ENCODE data around the gene HES4.

The HES4 gene

DNA sequence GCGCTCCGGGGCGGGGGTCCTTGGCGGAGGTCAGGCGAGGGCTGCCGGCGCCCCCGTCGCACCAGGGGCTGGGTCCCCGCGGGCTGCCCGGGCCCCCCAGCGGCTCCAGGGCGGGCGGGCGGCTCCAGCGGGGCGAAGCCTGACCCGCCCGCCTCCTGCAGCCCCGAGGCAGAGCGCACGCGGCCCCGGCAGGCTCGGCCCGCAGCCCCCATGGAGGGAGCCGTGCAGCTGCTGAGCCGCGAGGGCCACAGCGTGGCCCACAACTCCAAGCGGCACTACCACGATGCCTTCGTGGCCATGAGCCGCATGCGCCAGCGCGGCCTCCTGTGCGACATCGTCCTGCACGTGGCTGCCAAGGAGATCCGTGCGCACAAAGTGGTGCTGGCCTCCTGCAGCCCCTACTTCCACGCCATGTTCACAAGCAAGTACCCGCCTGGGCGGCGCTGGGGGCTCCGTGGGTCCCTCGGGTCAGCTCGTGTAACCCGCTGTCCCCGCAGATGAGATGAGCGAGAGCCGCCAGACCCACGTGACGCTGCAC is 38.7 kb downstream of the HES4 start:
- H3K27ac ChIP-seq (ENCODE audit: extremely low read depth, low read depth, low read length): peak overlapping the region; percentile 64; the same call in 1 of the 2 replicates
- peaks cover under 1% of the 10 kb centered on the region; the same call in 1 of the 2 replicates for H3K4me1 ChIP-seq (ENCODE audit: control insufficient read depth, insufficient read depth, low read length)
- POLR2A ChIA-PET: interaction anchor here (1.5 kb wide), 1 partner anchor 36 kb away, joined by 5 read pairs; no protein-coding TSS in a partner anchor
- H3K9me3 ChIP-seq (ENCODE audit: control insufficient read depth, insufficient read depth, low read depth, low read length): no peaks in the 10 kb centered on the region
- CTCF ChIA-PET: interaction anchor here (0.8 to 1.3 kb wide), 2 partner anchors 55 to 104 kb away, joined by 5 to 6 read pairs; no protein-coding TSS in a partner anchor
- H3K4me3 ChIP-seq (ENCODE audit: low read depth, low read length): peak overlapping the region; percentile 57
- peaks cover 3 to 53% of the 10 kb centered on the region in 2 experiments; a peak in 2 of 3 replicates for H3K36me3 ChIP-seq (ENCODE audit: control insufficient read depth in 2 of 2, insufficient read depth in 1 of 2, low read length in 2 of 2)
- TF ChIP-seq OVOL3 (tag by site-specific recombination; IDR thresholded peaks at IDR 0.05): no peak
- TF ChIP-seq WT1 (tag by site-specific recombination; IDR thresholded peaks at IDR 0.05): no peak
- TF ChIP-seq ZNF596 (tag by site-specific recombination; IDR thresholded peaks at IDR 0.05): no peak
- TF ChIP-seq, protein P1, sequence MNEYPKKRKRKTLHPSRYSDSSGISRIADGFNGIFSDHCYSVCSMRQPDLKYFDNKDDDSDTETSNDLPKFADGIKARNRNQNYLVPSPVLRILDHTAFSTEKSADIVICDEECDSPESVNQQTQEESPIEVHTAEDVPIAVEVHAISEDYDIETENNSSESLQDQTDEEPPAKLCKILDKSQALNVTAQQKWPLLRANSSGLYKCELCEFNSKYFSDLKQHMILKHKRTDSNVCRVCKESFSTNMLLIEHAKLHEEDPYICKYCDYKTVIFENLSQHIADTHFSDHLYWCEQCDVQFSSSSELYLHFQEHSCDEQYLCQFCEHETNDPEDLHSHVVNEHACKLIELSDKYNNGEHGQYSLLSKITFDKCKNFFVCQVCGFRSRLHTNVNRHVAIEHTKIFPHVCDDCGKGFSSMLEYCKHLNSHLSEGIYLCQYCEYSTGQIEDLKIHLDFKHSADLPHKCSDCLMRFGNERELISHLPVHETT (tag by site-specific recombination; IDR thresholded peaks at IDR 0.05): no peak
- no peak for TF ChIP-seq FEZF1 (tag by site-specific recombination; IDR thresholded peaks at IDR 0.05)
- TF ChIP-seq, protein P2, sequence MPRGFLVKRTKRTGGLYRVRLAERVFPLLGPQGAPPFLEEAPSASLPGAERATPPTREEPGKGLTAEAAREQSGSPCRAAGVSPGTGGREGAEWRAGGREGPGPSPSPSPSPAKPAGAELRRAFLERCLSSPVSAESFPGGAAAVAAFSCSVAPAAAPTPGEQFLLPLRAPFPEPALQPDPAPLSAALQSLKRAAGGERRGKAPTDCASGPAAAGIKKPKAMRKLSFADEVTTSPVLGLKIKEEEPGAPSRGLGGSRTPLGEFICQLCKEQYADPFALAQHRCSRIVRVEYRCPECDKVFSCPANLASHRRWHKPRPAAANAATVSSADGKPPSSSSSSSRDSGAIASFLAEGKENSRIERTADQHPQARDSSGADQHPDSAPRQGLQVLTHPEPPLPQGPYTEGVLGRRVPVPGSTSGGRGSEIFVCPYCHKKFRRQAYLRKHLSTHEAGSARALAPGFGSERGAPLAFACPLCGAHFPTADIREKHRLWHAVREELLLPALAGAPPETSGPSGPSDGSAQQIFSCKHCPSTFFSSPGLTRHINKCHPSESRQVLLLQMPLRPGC (tag by site-specific recombination; IDR thresholded peaks at IDR 0.05): no peak
- TF ChIP-seq ZNF76 (tag by site-specific recombination; IDR thresholded peaks at IDR 0.05; ENCODE audit: borderline replicate concordance, low read depth): 0 out of 2 replicates have a peak, but pooled peaks have one; percentile 29
- TF ChIP-seq ZBTB7A (tag by site-specific recombination; IDR thresholded peaks at IDR 0.05; ENCODE audit: low read depth): 0 out of 2 replicates have a peak, but pooled peaks have one; percentile 48
- no peak for TF ChIP-seq ZNF404 (tag by site-specific recombination; IDR thresholded peaks at IDR 0.05)
- TF ChIP-seq GLIS2 (tag by site-specific recombination; IDR thresholded peaks at IDR 0.05): no peak; the same call in 1 of the 2 replicates
- TF ChIP-seq, protein P3, sequence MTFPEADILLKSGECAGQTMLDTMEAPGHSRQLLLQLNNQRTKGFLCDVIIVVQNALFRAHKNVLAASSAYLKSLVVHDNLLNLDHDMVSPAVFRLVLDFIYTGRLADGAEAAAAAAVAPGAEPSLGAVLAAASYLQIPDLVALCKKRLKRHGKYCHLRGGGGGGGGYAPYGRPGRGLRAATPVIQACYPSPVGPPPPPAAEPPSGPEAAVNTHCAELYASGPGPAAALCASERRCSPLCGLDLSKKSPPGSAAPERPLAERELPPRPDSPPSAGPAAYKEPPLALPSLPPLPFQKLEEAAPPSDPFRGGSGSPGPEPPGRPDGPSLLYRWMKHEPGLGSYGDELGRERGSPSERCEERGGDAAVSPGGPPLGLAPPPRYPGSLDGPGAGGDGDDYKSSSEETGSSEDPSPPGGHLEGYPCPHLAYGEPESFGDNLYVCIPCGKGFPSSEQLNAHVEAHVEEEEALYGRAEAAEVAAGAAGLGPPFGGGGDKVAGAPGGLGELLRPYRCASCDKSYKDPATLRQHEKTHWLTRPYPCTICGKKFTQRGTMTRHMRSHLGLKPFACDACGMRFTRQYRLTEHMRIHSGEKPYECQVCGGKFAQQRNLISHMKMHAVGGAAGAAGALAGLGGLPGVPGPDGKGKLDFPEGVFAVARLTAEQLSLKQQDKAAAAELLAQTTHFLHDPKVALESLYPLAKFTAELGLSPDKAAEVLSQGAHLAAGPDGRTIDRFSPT (tag by site-specific recombination; IDR thresholded peaks at IDR 0.05): peak; percentile 87
- TF ChIP-seq ZNF394 (tag by site-specific recombination; IDR thresholded peaks at IDR 0.05; ENCODE audit: borderline replicate concordance): no peak
- TF ChIP-seq ZNF423 (tag by site-specific recombination; IDR thresholded peaks at IDR 0.05): no peak
- TF ChIP-seq ZBTB26 (tag by site-specific recombination; optimal IDR thresholded peaks at IDR 0.05): peak; percentile 26
- no peak for TF ChIP-seq ZNF449 (tag by site-specific recombination; IDR thresholded peaks at IDR 0.05)
- TF ChIP-seq ZFP41 (tag by site-specific recombination; IDR thresholded peaks at IDR 0.05; ENCODE audit: borderline replicate concordance): no peak
- no peak for TF ChIP-seq ZNF19 (tag by site-specific recombination; IDR thresholded peaks at IDR 0.05; ENCODE audit: low read depth)
- TF ChIP-seq ZBTB49 (tag by site-specific recombination; IDR thresholded peaks at IDR 0.05; ENCODE audit: low read depth): no peak
- peak; percentile 59 for TF ChIP-seq ZIC2 (tag by site-specific recombination; IDR thresholded peaks at IDR 0.05)
- no peak for TF ChIP-seq ZNF510 (tag by site-specific recombination; IDR thresholded peaks at IDR 0.05; ENCODE audit: insufficient replicate concordance)
- TF ChIP-seq ZNF600 (tag by site-specific recombination; IDR thresholded peaks at IDR 0.05): peak; percentile 81
- TF ChIP-seq ZNF350 (tag by site-specific recombination; IDR thresholded peaks at IDR 0.05): no peak
- no peak for TF ChIP-seq ZNF777 (tag by site-specific recombination; IDR thresholded peaks at IDR 0.05; ENCODE audit: borderline replicate concordance)
- no peak for TF ChIP-seq ZNF132 (tag by site-specific recombination; IDR thresholded peaks at IDR 0.05; ENCODE audit: borderline replicate concordance)
- no peak for TF ChIP-seq SCRT1 (tag by site-specific recombination; IDR thresholded peaks at IDR 0.05; ENCODE audit: borderline replicate concordance)
- no peak for TF ChIP-seq BCL11B (tag by site-specific recombination; IDR thresholded peaks at IDR 0.05; ENCODE audit: low read depth)
- no peak for TF ChIP-seq ZNF391 (tag by site-specific recombination; IDR thresholded peaks at IDR 0.05; ENCODE audit: borderline replicate concordance, low read depth)

Data from HEK293 (cell line).